GM19025 (cell line): ENCODE data around the gene COG2.
"Not testable (repeated sequence)": the region's sequence is repeated elsewhere in the genome, so short reads cannot be mapped to it uniquely, and the experiment has no call there.

ENCODE experiments used
- ATAC-seq: cut with Tn5 transposase; IDR thresholded peaks from one replicate; pipeline ENCODE4 v1.9.1; 2021; ENCODE audit warnings: mild to moderate bottlenecking, low read depth, moderate library complexity; ENCODE audit not compliant: unreplicated experiment

COG2 gene

DNA sequence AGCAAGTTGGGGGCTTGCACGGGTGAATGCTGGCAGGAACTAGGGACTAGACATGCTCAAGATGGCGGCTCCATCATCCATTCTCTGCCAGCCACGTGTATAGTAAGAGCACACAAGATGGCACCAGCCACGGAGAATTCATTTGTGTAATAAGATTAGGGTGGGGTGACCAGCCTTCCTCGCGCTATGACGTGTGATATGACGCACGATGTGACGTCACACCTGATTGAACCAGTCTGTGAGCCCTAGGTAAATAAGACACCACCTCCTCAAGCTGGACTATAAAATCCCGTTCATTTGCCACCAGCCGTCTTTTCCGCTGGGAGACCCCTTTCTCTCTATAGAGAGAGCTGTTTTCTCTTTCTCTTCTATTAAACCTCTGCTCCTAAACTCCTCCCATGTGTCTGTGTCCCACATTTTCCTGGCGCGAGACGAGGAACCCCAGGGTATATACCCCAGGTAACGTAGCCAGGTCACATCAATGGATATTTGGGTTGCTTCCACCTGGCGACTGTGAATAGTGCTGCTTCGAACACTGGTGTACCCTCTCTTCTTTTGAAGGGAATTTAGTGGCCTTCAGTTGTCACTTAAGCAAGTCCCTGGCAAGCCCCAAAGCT, 18.1 kb upstream of the COG2 start:
- no peak for ATAC-seq

DNA sequence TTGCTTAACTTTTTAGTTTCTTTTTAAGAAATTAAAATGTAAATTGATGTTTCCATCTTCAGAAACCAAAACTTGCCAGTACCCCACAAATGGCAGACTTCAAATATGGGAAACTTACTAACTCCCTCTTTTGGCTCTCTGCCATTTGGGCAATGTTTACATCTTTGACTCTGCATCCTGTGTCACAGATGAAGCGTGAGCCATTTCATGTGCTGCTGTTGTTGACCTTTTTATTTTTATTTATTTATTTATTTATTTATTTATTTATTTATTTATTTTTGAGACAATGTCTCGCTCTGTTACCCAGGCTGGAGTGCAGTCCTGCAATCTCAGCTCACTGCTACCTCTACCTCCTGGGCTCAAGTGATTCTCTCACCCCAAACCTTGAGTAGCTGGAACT, 16.0 kb upstream of the COG2 start:
- no peak for ATAC-seq

DNA sequence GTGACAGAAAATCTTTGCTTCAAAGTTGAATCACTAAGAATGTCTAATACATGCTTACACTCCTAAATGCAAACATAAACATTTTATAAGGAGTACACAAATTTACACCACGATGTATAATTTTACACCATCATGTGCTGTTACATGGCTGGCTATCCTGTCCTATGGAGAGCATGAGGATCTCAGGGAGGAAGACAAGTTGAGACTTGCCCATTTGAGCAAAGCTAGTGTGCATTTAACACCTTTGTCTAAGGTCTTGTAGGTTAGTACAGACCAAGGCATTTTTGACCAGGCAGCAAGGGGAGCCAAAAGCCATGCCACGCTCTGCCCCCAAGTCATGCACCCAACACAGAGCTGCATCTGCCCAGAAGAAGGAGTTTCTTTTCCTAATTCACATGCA, 14.5 kb upstream of the COG2 start:
- ATAC-seq, result no peak

DNA sequence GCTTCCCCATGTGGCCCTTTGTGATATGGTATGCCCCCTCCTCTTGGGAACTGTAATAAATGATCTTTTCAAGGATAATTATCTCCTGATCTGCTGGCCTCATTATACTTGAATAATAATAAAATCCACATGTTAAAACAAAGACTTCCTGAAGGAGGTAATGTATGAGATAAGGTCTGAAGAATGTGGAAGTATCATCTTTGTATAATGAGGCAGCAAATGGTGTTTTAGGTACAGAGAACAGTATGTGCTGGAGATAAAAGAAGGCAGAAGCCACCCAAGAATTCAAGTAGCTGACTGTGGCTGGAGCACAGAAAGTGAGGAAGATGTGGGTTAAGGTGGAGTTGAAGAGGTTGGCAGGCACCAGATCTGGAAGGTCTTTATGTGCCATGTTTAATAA, 12.8 kb upstream of the COG2 start:
- no peak for ATAC-seq

DNA sequence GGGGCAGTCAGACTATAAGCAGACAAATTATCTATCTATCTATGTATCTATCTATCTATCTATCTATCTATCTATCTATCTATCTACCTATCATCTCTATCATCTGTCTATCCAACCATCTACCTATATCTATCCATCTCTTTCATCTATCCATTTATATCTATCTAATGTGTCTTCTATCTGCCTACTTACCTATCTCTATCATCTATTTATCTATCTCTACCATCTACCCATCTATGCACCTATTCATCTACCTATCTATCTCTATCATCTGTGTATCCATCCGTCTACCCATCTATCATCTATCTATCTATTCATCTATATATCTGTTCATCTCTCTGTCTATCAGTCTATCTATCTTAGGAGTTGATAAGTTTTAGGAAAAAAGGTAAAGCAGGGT, 10.8 kb upstream of the COG2 start:
- ATAC-seq, result no peak

DNA sequence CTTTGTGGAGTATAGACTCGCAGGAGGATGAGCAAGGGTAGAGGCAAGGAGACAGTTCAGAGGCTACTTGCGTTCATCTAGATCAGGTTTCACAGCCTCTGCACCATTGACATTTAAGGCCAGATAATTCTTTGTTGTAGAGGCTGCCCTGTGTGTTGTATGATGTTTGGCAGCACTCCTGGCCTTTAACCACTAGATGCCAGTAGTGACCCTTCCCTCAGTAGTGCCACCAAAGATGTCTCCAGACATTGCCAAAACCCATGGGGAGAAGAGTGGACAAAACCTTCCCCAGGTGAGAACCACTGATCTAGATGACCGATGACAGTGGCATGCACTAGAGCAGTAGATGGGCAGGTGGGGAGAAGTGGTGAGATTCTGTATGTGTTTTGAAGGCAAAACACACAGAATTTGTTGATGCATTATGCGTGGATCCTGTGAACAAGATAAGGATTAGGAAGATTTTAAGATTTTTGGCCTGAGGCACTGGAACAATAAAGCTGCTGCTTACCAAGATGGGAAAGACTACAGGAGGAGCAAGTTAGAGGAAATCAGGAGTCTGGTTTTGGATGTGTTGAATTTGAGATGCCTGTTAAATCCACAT, 9.9 kb upstream of the COG2 start:
- no peak for ATAC-seq

DNA sequence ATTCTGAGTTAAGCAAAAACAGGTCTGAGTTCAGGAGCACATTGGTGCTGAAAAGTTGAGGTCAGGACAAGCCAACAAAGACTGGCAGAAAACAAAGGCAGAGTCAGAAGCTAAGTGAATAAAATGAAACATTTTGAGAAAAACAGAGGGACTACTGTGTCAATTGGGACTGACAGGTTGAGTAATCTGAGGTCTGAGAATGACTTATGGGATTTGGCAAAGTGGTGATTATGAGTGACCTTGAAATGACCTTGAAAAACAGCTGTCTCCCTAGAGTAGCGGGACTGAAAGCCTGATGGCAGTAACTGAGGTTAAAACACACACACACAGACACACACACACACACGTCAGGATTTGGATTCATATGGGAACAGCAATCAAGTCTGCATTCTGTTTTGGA, 8.8 kb upstream of the COG2 start:
- no peak for ATAC-seq

DNA sequence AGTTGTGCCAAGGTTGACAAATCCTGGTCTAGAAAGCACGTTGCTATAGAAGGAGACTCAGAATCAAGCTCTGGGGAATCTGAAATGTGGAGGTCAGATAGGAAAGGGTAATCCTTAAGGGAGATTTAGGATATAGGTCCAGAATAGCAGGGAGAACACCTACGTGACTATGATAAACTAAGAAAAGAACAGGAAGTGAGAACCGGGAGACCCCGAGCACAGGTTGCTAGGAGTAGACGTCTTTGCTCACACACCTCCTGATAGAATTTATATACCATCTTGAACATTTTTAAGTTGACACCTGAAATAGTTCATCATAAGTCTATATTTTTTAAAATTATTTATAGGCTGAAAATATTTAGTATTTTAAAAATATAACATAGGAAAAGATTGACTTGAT, 7.9 kb upstream of the COG2 start:
- no peak for ATAC-seq

DNA sequence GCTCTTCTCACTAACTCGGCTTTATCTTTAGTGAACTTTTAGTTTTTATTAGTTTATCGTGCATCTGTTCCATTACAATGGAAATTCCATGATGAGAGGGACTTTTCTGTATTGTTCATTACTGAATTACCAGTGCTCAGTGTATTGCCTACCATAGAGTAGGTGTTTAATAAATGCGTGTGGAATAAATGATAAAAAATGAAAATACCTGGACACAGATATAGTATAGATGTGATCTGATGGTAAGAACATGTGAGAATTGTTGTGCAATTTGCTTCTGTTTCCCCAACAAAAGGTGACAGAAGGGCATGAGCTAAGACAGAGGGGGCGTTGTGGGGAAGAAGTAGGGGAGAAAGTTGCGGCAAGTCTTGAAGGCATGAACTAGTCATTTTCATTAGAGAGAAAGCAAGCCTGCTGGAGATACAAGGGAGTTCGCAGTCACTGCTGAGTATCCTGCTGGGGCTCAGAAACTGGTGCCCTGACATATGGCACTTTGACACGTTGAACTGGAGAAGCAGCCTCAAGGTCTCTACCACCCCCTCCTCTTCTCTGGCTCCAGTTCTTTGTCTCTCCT, 5.6 kb upstream of the COG2 start:
- ATAC-seq, result no peak

DNA sequence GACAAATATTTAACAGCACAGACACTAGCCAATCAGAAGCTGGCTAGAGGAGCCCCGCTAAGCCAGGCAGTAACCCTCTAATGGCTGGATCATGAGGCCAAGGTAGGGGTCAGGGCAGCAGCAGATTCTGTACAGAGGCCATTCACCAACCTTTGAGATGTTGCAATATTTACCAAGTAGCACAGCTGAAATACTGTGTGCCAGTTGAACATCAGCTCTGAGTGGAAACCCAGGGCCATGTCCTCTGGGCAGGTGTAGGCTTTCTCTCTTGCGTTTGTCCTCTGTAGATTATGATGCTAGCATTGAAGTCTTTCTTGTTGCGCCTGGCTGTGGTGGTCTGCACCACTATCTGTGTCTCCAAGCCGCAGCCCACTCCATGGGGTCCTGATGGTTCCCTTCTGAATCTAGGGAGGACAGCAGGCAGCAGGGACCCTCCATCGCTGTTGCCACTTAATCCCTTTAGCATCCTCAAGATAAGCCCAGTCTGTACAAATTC, 2.5 kb upstream of the COG2 start:
- no peak for ATAC-seq

DNA sequence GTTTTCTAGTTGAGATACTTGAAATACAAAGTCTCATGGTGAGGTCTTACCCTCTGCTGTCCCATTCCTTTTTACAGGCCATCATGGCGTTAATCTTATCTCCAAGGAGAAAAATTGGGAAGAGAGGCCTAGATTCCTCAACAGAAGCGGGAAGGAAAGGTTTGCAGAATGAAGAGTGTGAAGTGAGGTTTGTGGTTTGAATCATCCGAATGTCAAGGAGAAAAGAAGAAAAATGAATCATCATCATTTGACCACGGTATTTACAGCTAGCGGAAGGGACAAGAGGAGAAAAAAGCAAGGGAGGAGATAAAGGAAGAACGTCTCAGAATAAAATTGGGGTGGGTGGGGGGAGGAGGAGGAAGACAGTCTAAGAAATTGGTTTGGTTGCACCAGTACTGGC, 935 bp upstream of the COG2 start:
- no peak for ATAC-seq

DNA sequence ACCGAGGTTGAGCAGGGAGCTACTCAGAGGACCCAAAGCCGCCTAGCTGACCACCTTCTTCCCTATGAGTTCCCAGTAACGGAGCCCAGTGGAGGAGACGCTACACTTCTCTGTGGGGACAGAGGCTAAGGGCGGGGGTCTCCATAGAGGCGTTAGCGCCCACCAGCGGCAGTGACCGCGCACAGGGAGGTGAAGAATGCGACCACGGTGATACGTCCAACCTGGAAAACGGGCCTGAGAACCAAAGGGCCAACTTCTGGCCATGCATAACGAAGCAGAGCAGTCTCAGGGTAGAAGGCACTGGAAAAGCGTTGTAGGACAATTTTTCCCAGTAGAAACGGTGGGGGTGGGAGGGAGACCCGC, 400 bp upstream of the COG2 start:
- ATAC-seq, result no peak

DNA sequence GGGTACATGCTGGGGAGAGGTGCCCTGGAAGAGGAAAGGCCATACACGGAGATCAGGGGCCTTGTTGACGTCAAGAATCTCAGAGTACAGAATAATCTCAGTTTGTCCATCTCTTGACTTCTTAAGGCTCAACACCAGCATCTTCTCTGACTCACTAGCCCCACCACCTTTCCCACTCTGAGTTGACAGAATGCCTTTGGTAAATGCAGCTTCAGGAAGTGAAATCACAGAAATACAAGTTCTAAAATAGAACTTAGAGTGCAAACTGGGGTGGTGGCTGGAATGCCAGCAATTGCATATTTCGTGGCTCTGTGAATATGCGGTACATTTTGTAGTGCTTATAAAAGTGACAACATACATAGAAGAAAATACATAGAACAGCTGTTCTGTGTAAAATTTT, 1.6 kb downstream of the COG2 start:
- ATAC-seq, result no peak

DNA sequence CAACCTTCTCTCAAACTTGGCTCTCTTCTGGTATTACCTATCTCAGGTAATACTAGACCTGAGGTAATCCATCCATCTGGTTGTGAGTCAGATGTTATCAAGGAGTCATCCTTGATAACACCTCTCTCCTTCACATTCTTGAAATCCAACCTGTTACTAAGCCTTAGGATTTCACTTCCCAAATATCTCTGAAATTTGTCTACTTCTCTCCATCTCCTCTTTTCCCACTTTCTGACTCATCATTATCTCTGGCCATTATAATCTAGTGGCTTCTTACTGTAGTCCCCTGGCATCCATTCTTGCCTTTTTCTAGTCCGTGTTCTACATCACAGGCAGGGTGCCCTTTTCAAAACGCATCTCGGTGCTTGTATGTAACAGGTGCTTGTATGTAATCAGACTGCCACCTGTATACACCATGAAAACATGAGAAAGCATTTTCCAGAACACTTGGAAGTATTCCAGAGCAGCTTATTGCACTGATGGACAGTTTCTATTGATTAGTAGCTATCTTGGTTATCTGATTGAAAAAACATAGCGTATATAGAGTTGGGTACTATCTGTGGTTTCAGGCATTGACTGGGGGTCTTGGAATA, 4.5 kb downstream of the COG2 start:
- ATAC-seq, result no peak

DNA sequence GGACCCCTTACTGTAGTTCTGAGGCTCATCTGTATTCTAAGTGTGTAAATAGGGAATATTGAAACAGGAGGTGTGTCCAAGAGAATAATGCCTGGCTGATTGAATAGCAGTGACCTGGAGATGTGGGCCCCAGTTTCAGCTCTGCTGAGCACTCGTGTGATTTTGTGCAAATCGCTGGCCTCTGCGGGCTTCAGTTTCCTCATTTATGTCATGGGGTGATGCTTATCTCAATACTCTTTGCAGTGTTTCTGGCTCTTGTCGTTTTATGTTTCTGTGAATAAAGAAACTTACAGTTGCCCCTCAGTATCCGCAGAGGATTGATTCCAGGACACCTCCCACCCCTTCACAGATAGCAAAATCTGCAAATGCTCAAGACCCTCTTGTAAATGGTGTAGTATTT, 5.0 kb downstream of the COG2 start:
- no peak for ATAC-seq

DNA sequence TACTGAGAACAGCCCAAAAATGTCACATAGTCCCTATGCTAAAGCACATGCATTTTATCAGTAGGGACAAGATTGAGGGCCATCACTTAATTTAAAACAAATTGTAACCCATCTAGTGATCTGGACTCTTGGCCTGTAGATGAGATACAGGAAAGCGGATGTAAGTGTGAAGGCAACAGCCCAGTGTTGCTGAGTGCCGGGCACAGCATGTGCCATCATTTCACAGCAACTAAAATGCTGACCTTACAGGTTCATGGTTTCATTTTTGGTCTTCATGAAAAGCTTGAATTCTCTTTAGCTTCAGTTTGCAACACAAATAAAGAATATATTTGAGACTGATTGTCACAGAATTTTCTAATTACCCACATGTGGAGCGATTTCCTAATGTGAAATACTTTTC, 5.8 kb downstream of the COG2 start:
- no peak for ATAC-seq

DNA sequence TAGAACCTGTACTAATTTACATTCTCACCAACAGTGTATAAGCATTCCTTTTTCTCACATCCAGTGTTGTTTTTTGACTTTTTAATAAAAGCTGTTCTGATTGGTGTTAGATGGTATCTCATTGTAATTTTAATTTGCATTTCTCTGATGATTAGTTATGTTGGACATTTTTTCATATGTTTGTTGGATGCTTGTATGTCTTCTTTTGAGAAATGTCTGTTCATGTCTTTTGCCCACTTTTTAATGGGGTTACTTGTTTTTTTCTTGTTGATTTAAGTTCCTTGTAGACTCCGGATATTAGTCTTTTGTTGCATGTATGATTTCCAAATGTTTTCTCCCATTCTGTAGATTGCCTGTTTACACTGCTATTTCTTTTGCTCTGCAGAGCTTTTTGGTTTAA, 8.0 kb downstream of the COG2 start:
- no peak for ATAC-seq

DNA sequence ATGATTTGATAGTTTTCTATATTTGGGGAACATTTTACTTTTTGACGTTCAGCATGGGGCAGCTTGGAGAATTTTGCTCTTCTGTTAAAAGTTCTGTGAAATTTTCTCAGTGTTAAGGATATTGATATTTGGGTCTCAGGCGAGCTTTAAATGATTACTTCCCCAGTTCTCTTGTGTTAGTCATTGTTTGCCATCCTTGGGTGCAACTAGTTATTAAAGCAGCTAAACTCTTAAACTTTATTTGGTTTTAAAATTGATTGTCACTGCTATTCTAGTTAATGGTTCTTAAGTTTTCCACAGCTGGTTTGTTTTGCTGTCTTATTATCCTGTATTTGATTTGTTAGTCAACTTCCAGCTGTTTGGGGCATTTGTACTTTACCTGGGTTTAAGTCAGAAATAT, 9.0 kb downstream of the COG2 start:
- no peak for ATAC-seq

DNA sequence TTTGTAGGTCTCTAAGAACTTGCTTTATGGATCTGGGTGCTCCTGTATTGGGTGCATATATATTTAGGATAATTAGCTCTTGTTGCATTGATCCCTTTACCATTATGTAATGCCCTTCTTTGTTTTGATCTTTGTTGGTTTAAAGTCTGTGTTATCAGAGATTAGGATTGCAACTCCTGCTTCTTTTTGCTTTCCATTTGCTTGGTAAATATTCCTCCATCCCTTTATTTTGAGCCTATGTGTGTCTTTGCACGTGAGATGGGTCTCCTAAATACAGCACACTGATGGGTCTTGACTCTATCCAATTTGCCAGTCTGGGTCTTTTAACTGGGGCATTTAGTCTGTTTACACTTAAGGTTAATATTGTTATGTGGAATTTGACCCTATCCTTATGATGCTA, 14.4 kb downstream of the COG2 start:
- ATAC-seq, result not testable (repeated sequence)

DNA sequence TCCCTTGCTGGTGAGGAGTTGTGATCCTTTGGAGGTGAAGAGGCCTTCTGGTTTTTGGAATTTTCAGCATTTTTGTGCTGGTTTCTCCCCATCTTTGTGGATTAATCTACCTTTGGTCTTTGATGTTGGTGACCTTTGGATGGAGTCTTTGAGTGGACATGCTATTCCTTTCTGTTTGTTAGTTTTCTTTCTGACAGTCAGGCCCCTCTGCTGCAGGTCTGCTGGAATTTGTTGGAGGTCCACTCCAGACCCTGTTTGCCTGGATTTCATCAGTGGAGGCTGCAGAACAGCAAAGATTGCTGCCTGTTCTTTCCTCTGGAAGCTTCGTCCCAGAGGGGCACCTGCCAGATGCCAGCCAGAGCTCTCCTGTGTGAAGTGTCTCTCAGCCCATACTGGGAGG, 15.8 kb downstream of the COG2 start:
- not testable (repeated sequence) for ATAC-seq

DNA sequence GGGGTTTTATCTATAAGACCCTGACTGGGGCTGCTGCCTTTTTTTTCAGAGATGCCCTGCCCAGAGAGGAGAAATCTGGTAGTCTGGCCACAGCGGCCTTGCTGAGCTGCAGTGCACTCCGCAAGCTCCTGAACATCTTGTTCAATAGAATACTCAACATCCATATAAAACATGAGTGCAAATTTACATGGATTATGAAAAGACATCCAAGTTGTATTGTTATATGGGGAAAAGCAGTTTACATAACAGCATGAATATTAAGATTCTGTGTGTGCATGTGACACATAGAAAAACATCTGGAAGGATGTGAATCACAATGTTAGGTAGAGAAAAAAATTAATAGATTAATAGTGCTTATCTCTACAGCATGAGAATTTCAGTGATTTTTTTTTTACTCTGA, 16.4 kb downstream of the COG2 start:
- no peak for ATAC-seq

DNA sequence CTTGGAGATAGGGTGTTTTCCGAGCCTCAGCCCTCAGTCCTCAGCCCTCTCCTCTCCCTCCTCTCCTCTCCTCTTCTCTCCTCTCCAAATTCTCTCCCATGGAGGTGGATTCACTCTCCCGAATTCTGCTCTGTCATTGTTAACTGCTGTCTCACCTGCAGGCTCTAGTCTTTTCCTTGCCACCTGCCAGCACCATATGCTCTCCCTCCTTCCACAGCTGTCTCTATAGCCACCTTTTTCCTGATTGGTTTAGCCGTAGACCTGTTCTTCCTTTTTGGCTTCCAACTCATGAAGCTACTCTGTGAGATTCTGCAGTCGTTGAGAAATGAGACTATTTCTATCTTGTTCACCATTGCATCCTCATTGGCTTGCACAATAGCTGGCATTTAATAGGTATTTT, 19.7 kb downstream of the COG2 start:
- no peak for ATAC-seq
